ENCODE measurements around the gene ZEB2.

ZEB2 gene

GRCh38 chr2:144519934-144520731, at the start of gene ZEB2:
Gene ZEB2, minus strand, starts transcription at chr2:144520119. Its CDS starts 2,769 bp downstream, at chr2:144517350.
- no peak for DNase-seq (ENCODE audit: low read depth in 3 of 3)

DNA sequence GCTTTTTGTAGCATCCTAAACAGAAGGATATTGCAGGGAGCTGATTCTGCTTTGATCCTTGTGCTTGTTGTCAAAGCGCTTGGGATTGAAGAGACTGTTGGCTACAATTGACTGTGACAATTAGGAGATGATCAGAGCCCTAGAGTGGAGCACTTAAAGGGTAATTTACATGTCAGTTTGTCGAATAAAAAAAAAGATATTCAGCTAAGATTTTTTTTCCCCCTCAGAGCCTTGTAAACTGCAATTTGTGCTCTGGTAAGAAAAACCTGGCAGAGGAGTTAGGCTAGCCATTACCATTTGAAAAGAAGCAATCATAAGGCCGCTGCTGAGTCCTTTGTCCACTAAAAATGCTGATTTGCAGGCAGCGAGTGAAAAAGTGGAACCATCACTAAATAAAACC, 47.8 kb upstream of the ZEB2 start:
- no peak for DNase-seq (ENCODE audit: low read depth in 3 of 3)

- no peak for DNase-seq (ENCODE audit: low read depth in 3 of 3)
Observed at GRCh38 chr2:144566448-144566847, 46.5 kb upstream of the ZEB2 start.

DNA sequence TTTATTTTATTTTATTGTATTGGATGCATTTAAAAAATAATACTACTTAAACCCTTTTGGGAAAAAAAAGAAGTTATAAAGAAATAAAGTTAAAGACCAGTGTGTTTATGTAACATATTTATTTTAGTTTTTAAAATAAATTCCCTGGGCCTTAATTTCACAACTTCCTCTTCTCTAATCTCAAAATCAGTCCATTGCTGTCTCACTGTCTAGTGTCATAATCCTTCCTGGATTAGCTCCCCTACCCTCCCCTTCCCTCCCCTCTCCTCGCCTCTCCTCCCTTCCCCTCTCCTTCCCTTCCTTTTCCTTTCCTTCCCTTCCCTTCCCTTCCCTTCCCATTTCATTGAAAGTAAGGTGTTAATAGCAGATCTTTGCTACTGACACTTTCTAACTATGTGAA, 40.3 kb upstream of the ZEB2 start:
- no peak for DNase-seq (ENCODE audit: low read depth in 3 of 3)

GRCh38 chr2:144559681-144560080, 39.8 kb upstream of the ZEB2 start:
- no peak for DNase-seq (ENCODE audit: low read depth in 3 of 3)

DNA sequence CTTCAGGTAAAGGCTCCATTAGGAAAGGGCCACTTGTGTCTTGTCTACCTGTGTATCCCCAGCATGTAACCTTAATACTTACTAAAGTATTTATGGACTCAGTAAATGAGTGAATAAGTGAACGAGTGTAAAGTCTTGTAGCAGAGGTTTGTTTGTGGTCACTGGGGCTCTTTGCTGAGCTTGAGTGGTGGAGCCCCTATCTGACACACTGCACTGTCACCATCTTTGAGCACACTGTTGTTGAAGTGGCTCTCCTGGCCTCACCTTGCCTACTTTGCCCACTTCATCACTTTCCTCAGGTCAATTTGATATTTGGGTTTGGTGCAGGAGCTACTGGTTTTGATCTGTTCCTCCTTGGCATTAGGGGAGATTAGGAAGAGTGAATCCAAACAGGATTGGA, 39.3 kb upstream of the ZEB2 start:
- DNase-seq (ENCODE audit: low read depth in 3 of 3) = no peak

DNA sequence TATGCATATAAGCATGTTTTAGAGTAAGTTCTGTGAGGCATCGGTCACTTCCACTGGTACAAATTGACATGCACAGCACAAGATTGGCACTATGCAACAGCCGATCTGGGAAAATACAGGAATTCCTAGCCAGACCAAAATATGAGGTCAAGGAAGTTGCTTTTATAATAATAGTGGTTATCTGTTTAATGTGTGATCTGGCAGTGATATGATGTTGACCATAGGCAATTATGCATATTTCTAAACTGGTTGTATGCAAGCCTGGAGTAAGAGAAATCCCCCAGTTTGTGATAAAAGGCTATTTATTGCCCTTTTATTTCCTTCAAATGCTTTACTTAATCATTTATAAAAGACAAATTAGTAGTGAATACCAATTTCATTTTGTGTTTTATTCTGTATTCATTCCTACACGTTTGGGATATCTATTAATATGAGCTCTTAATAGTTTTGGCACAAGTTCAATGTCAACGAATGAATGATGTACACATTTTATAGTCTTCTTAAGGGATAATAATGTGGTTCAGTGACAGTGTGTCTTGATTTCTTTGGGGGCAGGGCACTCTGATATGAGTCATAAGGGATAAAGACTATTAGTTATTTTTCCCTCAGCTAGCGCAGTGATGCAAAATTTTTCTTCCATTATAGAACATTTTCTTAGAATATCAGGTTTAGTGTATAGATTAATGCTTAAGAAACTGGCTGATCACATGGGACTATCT, 34.7 kb upstream of the ZEB2 start:
- no peak for DNase-seq (ENCODE audit: low read depth in 3 of 3)

GRCh38 chr2:144553379-144553778, 33.5 kb upstream of the ZEB2 start:
- DNase-seq (ENCODE audit: low read depth in 3 of 3) = no peak

- DNase-seq (ENCODE audit: low read depth in 3 of 3) = no peak
Observed at GRCh38 chr2:144552821-144553220, 32.9 kb upstream of the ZEB2 start.

DNA sequence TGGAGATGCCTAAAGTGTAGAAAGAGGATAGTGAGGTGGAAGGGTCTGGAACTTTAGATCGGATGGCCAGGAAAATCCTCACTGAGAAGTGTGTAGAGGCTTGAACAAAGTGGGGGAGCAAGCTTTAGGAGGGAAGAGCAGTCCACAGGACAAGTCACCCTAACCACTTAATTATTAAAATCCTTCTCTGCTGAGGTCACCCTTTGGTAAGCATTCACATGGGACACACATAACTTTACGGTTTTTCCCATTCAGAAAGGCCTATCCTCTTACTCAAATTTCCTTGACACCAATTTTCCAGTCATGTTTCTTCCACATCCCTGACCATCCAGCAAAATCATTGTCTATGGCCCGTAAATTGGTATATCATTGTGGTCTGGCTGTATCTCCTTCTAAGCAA, 31.0 kb upstream of the ZEB2 start:
- DNase-seq (ENCODE audit: low read depth in 3 of 3) = no peak

DNA sequence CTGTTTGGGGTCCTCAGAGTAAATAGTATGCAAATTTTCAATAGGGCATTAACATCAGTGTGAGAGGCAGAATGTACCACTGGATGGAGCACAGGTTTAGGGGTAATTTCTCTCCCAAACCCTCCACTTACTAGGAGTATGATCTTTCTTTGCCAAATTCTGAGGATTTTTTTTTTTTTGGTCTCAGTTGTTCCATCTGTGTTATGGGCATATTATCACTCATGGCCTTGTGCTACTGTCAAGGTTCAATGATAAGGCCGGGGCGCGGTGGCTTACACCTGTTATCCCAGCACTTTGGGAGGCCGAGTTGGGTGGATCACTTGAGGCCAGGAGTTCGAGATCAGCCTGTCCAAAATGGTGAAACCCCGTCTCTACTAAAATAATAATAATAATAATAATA, 30.2 kb upstream of the ZEB2 start:
- DNase-seq (ENCODE audit: low read depth in 3 of 3) = no peak

- no peak for DNase-seq (ENCODE audit: low read depth in 3 of 3)
Observed at GRCh38 chr2:144548532-144549191, 28.7 kb upstream of the ZEB2 start.

DNA sequence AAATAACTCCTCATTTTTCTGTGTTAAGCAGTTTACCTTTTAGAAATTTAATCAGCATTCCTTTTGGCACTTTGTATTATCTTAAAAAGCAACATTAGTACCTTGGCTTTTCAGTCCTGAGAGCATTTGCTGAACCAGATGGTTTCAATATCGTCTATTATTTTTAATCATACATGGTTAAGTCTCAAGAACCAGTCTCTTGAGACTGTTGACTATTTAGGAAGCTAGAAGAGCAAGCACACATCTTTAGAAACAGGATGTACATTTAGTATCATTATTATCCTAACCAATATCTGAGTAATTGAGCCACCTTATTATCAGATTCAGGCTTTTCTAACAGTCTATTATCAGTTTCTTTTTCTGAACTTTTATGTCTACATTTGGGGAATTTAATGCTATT, 28.2 kb upstream of the ZEB2 start:
- no peak for DNase-seq (ENCODE audit: low read depth in 3 of 3)

GRCh38 chr2:144547494-144547893, 27.6 kb upstream of the ZEB2 start:
- DNase-seq (ENCODE audit: low read depth in 3 of 3) = no peak

DNA sequence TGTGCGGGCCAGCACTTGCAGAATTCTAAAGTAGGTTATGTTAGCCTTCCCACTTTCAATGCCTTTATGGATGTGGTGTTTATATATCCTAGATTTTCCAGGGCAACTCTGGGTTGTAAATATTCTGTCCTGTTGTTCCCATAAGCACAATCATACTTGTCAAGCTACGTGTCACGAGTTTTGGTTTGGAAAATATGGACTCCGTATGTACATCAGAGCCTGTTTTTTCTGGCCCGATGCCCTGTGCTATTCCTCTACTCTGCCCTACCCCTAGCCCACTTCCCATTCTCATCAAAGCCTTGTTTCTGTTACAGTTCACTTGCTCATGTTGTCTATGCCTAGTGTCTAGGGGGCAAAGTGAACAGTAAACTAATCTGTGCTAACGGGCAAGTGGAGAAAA, 27.0 kb upstream of the ZEB2 start:
- no peak for DNase-seq (ENCODE audit: low read depth in 3 of 3)

DNA sequence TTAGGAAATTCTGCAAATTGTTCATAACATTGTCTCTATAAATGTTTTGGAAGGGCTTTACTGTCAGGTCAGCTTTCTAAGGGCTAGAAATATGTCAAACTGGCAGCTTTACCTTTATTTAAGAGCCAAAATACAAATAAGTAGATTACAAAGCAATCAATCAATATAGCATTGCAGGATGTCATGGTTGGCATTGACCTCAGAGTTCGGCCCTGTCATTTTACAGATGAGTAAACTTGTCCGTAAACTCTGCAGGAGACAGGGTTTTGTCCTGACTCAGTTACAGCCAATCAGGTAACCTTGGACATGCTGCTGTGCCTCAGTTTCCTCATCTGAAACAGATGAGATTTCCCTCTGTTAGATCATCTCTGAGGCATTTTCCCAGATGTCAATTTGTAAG, 25.9 kb upstream of the ZEB2 start:
- no peak for DNase-seq (ENCODE audit: low read depth in 3 of 3)

DNA sequence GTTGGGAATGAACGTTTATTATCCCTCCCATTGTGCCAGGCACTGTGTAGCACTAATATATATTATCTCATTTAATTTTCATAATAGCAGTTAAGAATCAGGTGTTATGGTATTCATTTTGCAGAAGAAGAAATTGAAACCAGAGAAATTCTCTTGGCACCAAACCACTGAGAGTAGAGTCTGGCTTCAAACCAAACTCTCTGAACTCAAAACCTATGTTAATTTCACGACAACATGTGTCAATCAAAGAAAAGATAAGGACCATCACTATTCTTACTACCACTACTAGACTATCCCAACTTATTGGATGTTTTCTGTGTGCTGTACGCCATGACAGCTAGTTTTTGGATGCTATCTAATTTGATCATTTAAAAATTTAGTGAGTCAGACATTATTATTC, 24.1 kb upstream of the ZEB2 start:
- no peak for DNase-seq (ENCODE audit: low read depth in 3 of 3)

GRCh38 chr2:144541396-144541795, 21.5 kb upstream of the ZEB2 start:
- DNase-seq (ENCODE audit: low read depth in 3 of 3) = no peak

- DNase-seq (ENCODE audit: low read depth in 3 of 3) = no peak
Observed at GRCh38 chr2:144539289-144539782, 19.4 kb upstream of the ZEB2 start.

DNA sequence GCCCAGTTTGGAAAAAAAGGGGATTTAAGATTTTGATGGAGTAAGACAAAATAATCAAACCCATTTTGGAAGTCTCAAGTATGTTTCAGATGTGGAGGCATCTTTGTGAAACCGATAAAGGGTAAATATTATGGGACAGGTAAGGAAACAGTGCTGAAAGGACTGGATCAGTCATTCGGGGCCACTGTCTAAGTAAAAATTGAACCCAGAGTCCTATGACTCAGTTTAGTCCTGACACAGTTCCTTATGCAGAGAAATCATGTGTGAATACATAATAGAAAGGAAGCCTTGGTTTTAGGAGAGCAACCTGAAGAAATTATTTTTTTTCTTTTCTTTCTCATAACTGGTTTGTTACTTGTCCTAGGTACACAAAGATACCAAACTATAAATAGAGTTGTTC, 15.4 kb upstream of the ZEB2 start:
- DNase-seq (ENCODE audit: low read depth in 3 of 3) = no peak

DNA sequence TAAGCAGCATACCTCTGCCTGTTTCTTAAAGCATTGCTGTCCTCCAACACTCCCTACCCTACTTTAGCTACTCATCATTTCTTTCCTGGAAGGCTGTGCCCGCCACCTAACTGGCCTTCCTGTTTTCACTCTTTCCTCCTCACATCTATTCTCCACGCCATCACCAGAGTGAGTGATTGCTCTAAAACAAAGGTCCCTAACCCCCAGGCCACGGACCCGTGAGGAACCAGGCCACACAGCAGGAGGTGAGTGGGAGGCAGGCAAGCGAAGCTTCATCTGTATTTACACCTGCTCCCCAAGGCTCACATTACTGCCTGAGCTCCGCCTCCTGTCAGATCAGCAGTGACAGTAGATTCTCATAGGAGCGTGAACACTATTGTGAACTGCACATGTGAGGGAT, 13.3 kb upstream of the ZEB2 start:
- no peak for DNase-seq (ENCODE audit: low read depth in 3 of 3)

DNA sequence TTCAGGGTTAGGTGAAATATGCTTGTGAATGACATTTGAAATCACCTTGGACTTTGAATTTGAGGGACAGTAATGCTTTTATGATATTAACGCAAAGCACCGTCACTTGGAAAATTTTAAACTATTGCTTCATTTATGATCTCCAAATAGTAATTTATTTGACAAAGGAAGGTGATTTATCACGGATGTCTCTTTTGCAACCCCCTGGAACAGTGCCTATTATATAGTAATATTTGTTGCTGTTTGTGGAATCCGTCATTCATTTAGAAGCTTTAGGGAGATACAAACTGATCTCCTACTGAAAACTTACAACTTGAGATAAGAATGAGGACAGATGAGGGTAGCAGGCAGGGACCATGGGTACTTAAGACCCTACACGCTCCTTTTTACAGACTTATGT, 10.7 kb upstream of the ZEB2 start:
- no peak for DNase-seq (ENCODE audit: low read depth in 3 of 3)

GRCh38 chr2:144529841-144530240, 9.9 kb upstream of the ZEB2 start:
- no peak for DNase-seq (ENCODE audit: low read depth in 3 of 3)
